Glomerular endothelial cell (primary cell): Measurements from ENCODE around the gene CAPN2. TPM values are rescaled to one million over a fixed set of nuclear protein-coding genes. Genes with fewer than 3 reads are reported as not detected.
"Not testable (repeated sequence)": the region's sequence is repeated elsewhere in the genome, so short reads cannot be mapped to it uniquely, and the experiment has no call there.

Experiments used
- DNase-seq: peaks from one replicate; pipeline ENCODE4 v3.0.0-alpha.2; 2011; ENCODE audit warnings: low read depth, low spot score; ENCODE audit errors: extremely low read depth
- total RNA-seq: library from RNA; depleted of rRNA; stranded (reverse); fragments of >200 nt; gene quantifications from 2 replicates; pipeline ENCODE4 v1.2.3, GENCODE V29; 2015

CAPN2 gene
- total RNA-seq, 1 donor from 2014 or later = 277 TPM

- DNase-seq = no peak
Measured at GRCh38 chr1:223737342-223737741, 25.0 kb downstream of the CAPN2 start.

GRCh38 chr1:223738465-223739365 lies 26.4 kb downstream of the CAPN2 start:
- DNase-seq = no peak

GRCh38 chr1:223739366-223740037 lies 27.2 kb downstream of the CAPN2 start:
- no peak for DNase-seq

- DNase-seq = not testable (repeated sequence)
Measured at GRCh38 chr1:223740038-223740736, 27.8 kb downstream of the CAPN2 start.

GRCh38 chr1:223741861-223742260 lies 29.5 kb downstream of the CAPN2 start:
- no peak for DNase-seq

- no peak for DNase-seq
Measured at GRCh38 chr1:223742856-223743517, 30.6 kb downstream of the CAPN2 start.

GRCh38 chr1:223745731-223746130 lies 33.4 kb downstream of the CAPN2 start:
- no peak for DNase-seq

- no peak for DNase-seq
Measured at GRCh38 chr1:223747838-223748335, 35.5 kb downstream of the CAPN2 start.

- no peak for DNase-seq
Measured at GRCh38 chr1:223748405-223748772, 36.0 kb downstream of the CAPN2 start.

GRCh38 chr1:223748773-223749733 lies 36.7 kb downstream of the CAPN2 start:
- DNase-seq = no peak

- no peak for DNase-seq
Measured at GRCh38 chr1:223750730-223751570, 38.6 kb downstream of the CAPN2 start.

GRCh38 chr1:223751696-223752095 lies 39.4 kb downstream of the CAPN2 start:
- DNase-seq = no peak

- DNase-seq = no peak
Measured at GRCh38 chr1:223752721-223753515, 40.6 kb downstream of the CAPN2 start.

- DNase-seq = no peak
Measured at GRCh38 chr1:223754681-223755431, 42.5 kb downstream of the CAPN2 start.

- no peak for DNase-seq
Measured at GRCh38 chr1:223755432-223755792, 43.1 kb downstream of the CAPN2 start.

- DNase-seq = no peak
Measured at GRCh38 chr1:223755992-223756775, 43.8 kb downstream of the CAPN2 start.
